Measurements from ENCODE around the gene SGSM2.

GRCh38 chr17:2372180-2372579, 34.9 kb downstream of the SGSM2 start:
- TF ChIP-seq EZH2 (IDR thresholded peaks at IDR 0.05; ENCODE audit: low read depth, low read length, severe bottlenecking) (no peak), MAFK (IDR thresholded peaks at IDR 0.05; ENCODE audit: low read depth, low read length) (no peak), SIN3A (conservative IDR thresholded peaks at IDR 0.05 in 1 of 2, IDR thresholded peaks at IDR 0.05 in 1 of 2; ENCODE audit: low read depth in 1 of 2, low read length in 2 of 2) (no peak), SP2 (IDR thresholded peaks at IDR 0.05; ENCODE audit: low read length) (no peak), EP300 (IDR thresholded peaks at IDR 0.05; ENCODE audit: borderline replicate concordance in 1 of 2, low read depth in 2 of 2, low read length in 2 of 2) (no peak), POLR2A (IDR thresholded peaks at IDR 0.05; ENCODE audit: control extremely low read depth in 1 of 2, low read depth in 2 of 2, low read length in 2 of 2) (no peak), TEAD4 (IDR thresholded peaks at IDR 0.05; ENCODE audit: low read depth, low read length) (no peak), HDAC2 (IDR thresholded peaks at IDR 0.05; ENCODE audit: borderline replicate concordance in 1 of 2, low read depth in 2 of 2, low read length in 2 of 2) (no peak), NRF1 (IDR thresholded peaks at IDR 0.05; ENCODE audit: low read depth, low read length) (no peak), RAD21 (IDR thresholded peaks at IDR 0.05 in 1 of 2, conservative IDR thresholded peaks at IDR 0.05 in 1 of 2; ENCODE audit: low read depth in 2 of 2, low read length in 2 of 2) (no peak), NANOG (IDR thresholded peaks at IDR 0.05; ENCODE audit: insufficient read depth, low read depth, low read length, poor library complexity, severe bottlenecking) (no peak)
- TF ChIP-seq, protein P1, sequence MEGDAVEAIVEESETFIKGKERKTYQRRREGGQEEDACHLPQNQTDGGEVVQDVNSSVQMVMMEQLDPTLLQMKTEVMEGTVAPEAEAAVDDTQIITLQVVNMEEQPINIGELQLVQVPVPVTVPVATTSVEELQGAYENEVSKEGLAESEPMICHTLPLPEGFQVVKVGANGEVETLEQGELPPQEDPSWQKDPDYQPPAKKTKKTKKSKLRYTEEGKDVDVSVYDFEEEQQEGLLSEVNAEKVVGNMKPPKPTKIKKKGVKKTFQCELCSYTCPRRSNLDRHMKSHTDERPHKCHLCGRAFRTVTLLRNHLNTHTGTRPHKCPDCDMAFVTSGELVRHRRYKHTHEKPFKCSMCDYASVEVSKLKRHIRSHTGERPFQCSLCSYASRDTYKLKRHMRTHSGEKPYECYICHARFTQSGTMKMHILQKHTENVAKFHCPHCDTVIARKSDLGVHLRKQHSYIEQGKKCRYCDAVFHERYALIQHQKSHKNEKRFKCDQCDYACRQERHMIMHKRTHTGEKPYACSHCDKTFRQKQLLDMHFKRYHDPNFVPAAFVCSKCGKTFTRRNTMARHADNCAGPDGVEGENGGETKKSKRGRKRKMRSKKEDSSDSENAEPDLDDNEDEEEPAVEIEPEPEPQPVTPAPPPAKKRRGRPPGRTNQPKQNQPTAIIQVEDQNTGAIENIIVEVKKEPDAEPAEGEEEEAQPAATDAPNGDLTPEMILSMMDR (IDR thresholded peaks at IDR 0.05; ENCODE audit: control extremely low read depth in 1 of 3, insufficient read depth in 1 of 3, low read depth in 1 of 3, low read length in 3 of 3): no peak
- TF ChIP-seq, protein P2, sequence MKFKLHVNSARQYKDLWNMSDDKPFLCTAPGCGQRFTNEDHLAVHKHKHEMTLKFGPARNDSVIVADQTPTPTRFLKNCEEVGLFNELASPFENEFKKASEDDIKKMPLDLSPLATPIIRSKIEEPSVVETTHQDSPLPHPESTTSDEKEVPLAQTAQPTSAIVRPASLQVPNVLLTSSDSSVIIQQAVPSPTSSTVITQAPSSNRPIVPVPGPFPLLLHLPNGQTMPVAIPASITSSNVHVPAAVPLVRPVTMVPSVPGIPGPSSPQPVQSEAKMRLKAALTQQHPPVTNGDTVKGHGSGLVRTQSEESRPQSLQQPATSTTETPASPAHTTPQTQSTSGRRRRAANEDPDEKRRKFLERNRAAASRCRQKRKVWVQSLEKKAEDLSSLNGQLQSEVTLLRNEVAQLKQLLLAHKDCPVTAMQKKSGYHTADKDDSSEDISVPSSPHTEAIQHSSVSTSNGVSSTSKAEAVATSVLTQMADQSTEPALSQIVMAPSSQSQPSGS (IDR thresholded peaks at IDR 0.05; ENCODE audit: low read length): no peak

Data from H1 (cell line).